NCI-H2171 treated with DMSO at 0.1 percent for 48 hours (cell line): ENCODE measurements around the gene CMA1.
"Not testable (repeated sequence)": the region's sequence is repeated elsewhere in the genome, so short reads cannot be mapped to it uniquely, and the experiment has no call there.

Experiments
- DNase-seq: peaks from one replicate; lab custom pipeline; 2025; lab: John Stamatoyannopoulos, UW

CMA1 gene

GRCh38 chr14:24508155-24508840 is at the start of gene CMA1:
TSS of gene CMA1 (minus strand) at chr14:24508265. CDS start at chr14:24508235, 30 bp downstream.
- DNase-seq, result no peak

GRCh38 chr14:24556756-24557155 is 48.7 kb upstream of the CMA1 start:
- DNase-seq, result no peak

GRCh38 chr14:24549064-24549463 is 41.0 kb upstream of the CMA1 start:
- not testable (repeated sequence) for DNase-seq

- DNase-seq, result no peak
Measured at GRCh38 chr14:24542346-24542936, 34.4 kb upstream of the CMA1 start.

- DNase-seq, result no peak
Measured at GRCh38 chr14:24535737-24536136, 27.7 kb upstream of the CMA1 start.

- DNase-seq, result no peak
Measured at GRCh38 chr14:24534286-24534685, 26.2 kb upstream of the CMA1 start.

- DNase-seq, result peak; percentile 32
Measured at GRCh38 chr14:24525877-24526620, 18.0 kb upstream of the CMA1 start.

- DNase-seq, result no peak
Measured at GRCh38 chr14:24518851-24519250, 10.8 kb upstream of the CMA1 start.

GRCh38 chr14:24514209-24514608 is 6.1 kb upstream of the CMA1 start:
- no peak for DNase-seq

- DNase-seq, result no peak
Measured at GRCh38 chr14:24513009-24513408, 4.9 kb upstream of the CMA1 start.

GRCh38 chr14:24506443-24506842 is 1.6 kb downstream of the CMA1 start:
- DNase-seq, result no peak

- DNase-seq, result no peak
Measured at GRCh38 chr14:24504425-24504950, 3.6 kb downstream of the CMA1 start.

GRCh38 chr14:24491586-24492408 is 16.3 kb downstream of the CMA1 start:
- DNase-seq, result not testable (repeated sequence)

- no peak for DNase-seq
Measured at GRCh38 chr14:24483604-24484252, 24.3 kb downstream of the CMA1 start.

GRCh38 chr14:24482699-24483303 is 25.3 kb downstream of the CMA1 start:
- DNase-seq, result not testable (repeated sequence)

GRCh38 chr14:24481622-24482324 is 26.3 kb downstream of the CMA1 start:
- DNase-seq, result peak; percentile 5

GRCh38 chr14:24479999-24480398 is 28.1 kb downstream of the CMA1 start:
- not testable (repeated sequence) for DNase-seq

- no peak for DNase-seq
Measured at GRCh38 chr14:24475261-24475660, 32.8 kb downstream of the CMA1 start.

- DNase-seq, result peak; percentile 68
Measured at GRCh38 chr14:24473211-24473610, 34.9 kb downstream of the CMA1 start.

- DNase-seq, result not testable (repeated sequence)
Measured at GRCh38 chr14:24470450-24470849, 37.6 kb downstream of the CMA1 start.
